Natural killer cell (primary cell): ENCODE results near the gene SEC14L1. TPM values are rescaled to one million over a fixed set of nuclear protein-coding genes. Genes with fewer than 3 reads are reported as not detected.

Source experiments
- ATAC-seq, 3 donors: fragments of 150-1000 bp in 2 of 3; fragments of 200-7000 bp in 1 of 3; cut with Tn5 transposase; 1 replicate in 1 of 3; 2 replicates in 2 of 3; pipeline ENCODE4 v1.10.0; 2021; ENCODE audit warnings: mild to moderate bottlenecking in 2 of 3, moderate library complexity in 2 of 3
- DNase-seq, 2 donors: peaks; one replicate each; pipeline versions ENCODE4 v3.0.0 to v3.0.0-alpha.2; 2013 to 2021; ENCODE audit warnings: mixed read lengths in 1 of 2
- H3K27ac ChIP-seq: one replicate; pipeline ENCODE4 v1.5.1; 2013; ENCODE audit warnings: mild to moderate bottlenecking, low read length
- H3K27me3 ChIP-seq: one replicate; pipeline ENCODE4 v1.6.1; 2013; ENCODE audit warnings: low read length; ENCODE audit not compliant: control insufficient read depth, insufficient read depth
- H3K36me3 ChIP-seq: one replicate; pipeline ENCODE4 v1.6.1; 2013; ENCODE audit warnings: low read length; ENCODE audit not compliant: control insufficient read depth, insufficient read depth
- H3K4me1 ChIP-seq: one replicate; pipeline ENCODE4 v1.6.1; 2013; ENCODE audit warnings: low read length; ENCODE audit not compliant: control insufficient read depth, insufficient read depth
- H3K4me3 ChIP-seq: one replicate; pipeline ENCODE4 v1.5.1; 2013; ENCODE audit warnings: low read length
- H3K9me3 ChIP-seq: one replicate; pipeline ENCODE4 v1.6.1; 2013; ENCODE audit warnings: low read length; ENCODE audit not compliant: control insufficient read depth, insufficient read depth
- H3K27ac Mint-ChIP-seq, 2 donors: one replicate each; pipeline ENCODE4 v1.8.0; 2022; ENCODE audit warnings: mild to moderate bottlenecking in 2 of 2, mixed read lengths in 2 of 2, moderate library complexity in 1 of 2
- H3K27me3 Mint-ChIP-seq, 2 donors: one replicate each; pipeline ENCODE4 v1.8.0; 2022; ENCODE audit warnings: low read depth in 2 of 2, mixed read lengths in 2 of 2
- H3K36me3 Mint-ChIP-seq: one replicate; pipeline ENCODE4 v1.8.0; 2022; ENCODE audit warnings: mixed read lengths
- H3K4me1 Mint-ChIP-seq, 2 donors: one replicate each; pipeline ENCODE4 v1.8.0; 2022; ENCODE audit warnings: mixed read lengths in 2 of 2
- H3K4me3 Mint-ChIP-seq: one replicate; pipeline ENCODE4 v1.8.0; 2022; ENCODE audit warnings: mild to moderate bottlenecking, moderate library complexity, mixed read lengths
- H3K9me3 Mint-ChIP-seq, 2 donors: one replicate each; pipeline ENCODE4 v1.8.0; 2022; ENCODE audit warnings: mixed read lengths in 2 of 2
- CTCF ChIP-seq: fragments of 200-600 bp; IDR thresholded peaks from one replicate; pipeline ENCODE4 v1.8.0; 2022; ENCODE audit warnings: antibody characterized with exemption
- WGBS: methylation state at CpG from one replicate; pipeline ENCODE4 v1.1.7; 2013; ENCODE audit warnings: missing lambda C conversion rate; ENCODE audit not compliant: insufficient coverage; 5-methylcytosine and 5-hydroxymethylcytosine counted together
- intact Hi-C: fragments of 100-400 bp; cut with micrococcal nuclease; formaldehyde crosslinking; loops from one replicate; pipeline ENCODE4 v1.14.2; 2022
- total RNA-seq, 4 donors: library from RNA; stranded (reverse); fragments of 120-200 nt in 1 of 4; gene quantifications; one replicate each; pipeline versions ENCODE4 v1.2.3 to v1.2.4, GENCODE V29; 2013 to 2022

Gene SEC14L1
- total RNA-seq, 3 donors from 2014 or later (not counting 1 experiment from before 2014, with no cell fraction given), result 129 to 160 (median 129) TPM

GRCh38 chr17:77185137-77185536 lies 44.4 kb downstream of the SEC14L1 start:
- 82% methylated on average over 7 of the region's 7 CpGs for WGBS
- DNase-seq, result no peak
- Mint-ChIP-seq H3K4me3 (no peak overlapping the region), H3K4me1 (peaks cover 45 to 49% of the 10 kb centered on the region in 2 donors), H3K36me3 (no peaks in the 10 kb centered on the region), H3K9me3 (no peaks in the 10 kb centered on the region), H3K27ac (no peak overlapping the region), H3K27me3 (no peaks in the 10 kb centered on the region)
- Histone ChIP-seq H3K4me3 (no peak overlapping the region), H3K4me1 (peaks cover 39% of the 10 kb centered on the region), H3K9me3 (no peaks in the 10 kb centered on the region), H3K27me3 (no peaks in the 10 kb centered on the region), H3K27ac (no peak overlapping the region), H3K36me3 (peaks cover 2% of the 10 kb centered on the region)
- intact Hi-C loops, result no loop called here
- TF ChIP-seq CTCF, result no peak
- no peak for ATAC-seq

- H3K4me1 ChIP-seq, result peaks cover 39% of the 10 kb centered on the region
- ATAC-seq (peak; percentile 55 to 72 (median 65)), DNase-seq (peak; percentile 22 to 28)
- Mint-ChIP-seq H3K27ac (no peak overlapping the region), H3K4me3 (no peak overlapping the region), H3K27me3 (no peaks in the 10 kb centered on the region), H3K4me1 (peaks cover 43 to 55% of the 10 kb centered on the region in 2 donors), H3K9me3 (no peaks in the 10 kb centered on the region), H3K36me3 (peaks cover 9% of the 10 kb centered on the region)
- no peaks in the 10 kb centered on the region for H3K9me3 ChIP-seq
- H3K4me3 ChIP-seq, result no peak overlapping the region
- H3K27me3 ChIP-seq, result no peaks in the 10 kb centered on the region
- 24% methylated on average over 13 of the region's 13 CpGs for WGBS
- TF ChIP-seq CTCF, result no peak
- H3K36me3 ChIP-seq, result peaks cover 4% of the 10 kb centered on the region
- intact Hi-C loops, result no loop called here
- H3K27ac ChIP-seq, result no peak overlapping the region
Observed at GRCh38 chr17:77186141-77186604, 45.4 kb downstream of the SEC14L1 start.

- DNase-seq (peak in 1 of 2 donors; percentile 23), ATAC-seq (no peak)
- H3K4me1 Mint-ChIP-seq, result peaks cover 21 to 37% of the 10 kb centered on the region in 2 donors
- no peaks in the 10 kb centered on the region for H3K9me3 ChIP-seq
- H3K36me3 ChIP-seq, result peaks cover 25% of the 10 kb centered on the region
- no peak for TF ChIP-seq CTCF
- no peak overlapping the region for H3K27ac ChIP-seq
- H3K9me3 Mint-ChIP-seq, result no peaks in the 10 kb centered on the region
- 84% methylated on average over 16 of the region's 17 CpGs for WGBS
- H3K27me3 ChIP-seq, result no peaks in the 10 kb centered on the region
- H3K27ac Mint-ChIP-seq, result peak overlapping the region; percentile 55 to 67
- no peak overlapping the region for H3K4me3 ChIP-seq
- intact Hi-C loops, result no loop called here
- no peak overlapping the region for H3K4me3 Mint-ChIP-seq
- peaks cover 18% of the 10 kb centered on the region for H3K36me3 Mint-ChIP-seq
- H3K4me1 ChIP-seq, result peaks cover 27% of the 10 kb centered on the region
- H3K27me3 Mint-ChIP-seq, result no peaks in the 10 kb centered on the region
Observed at GRCh38 chr17:77188084-77189066, 47.6 kb downstream of the SEC14L1 start.
